Effector CD8-positive, alpha-beta T cell (primary cell): ENCODE measurements around the gene ZNF362.

Source experiments
- DNase-seq: peaks from one replicate; lab custom pipeline; 2025; lab: John Stamatoyannopoulos, UW

The ZNF362 gene

DNA sequence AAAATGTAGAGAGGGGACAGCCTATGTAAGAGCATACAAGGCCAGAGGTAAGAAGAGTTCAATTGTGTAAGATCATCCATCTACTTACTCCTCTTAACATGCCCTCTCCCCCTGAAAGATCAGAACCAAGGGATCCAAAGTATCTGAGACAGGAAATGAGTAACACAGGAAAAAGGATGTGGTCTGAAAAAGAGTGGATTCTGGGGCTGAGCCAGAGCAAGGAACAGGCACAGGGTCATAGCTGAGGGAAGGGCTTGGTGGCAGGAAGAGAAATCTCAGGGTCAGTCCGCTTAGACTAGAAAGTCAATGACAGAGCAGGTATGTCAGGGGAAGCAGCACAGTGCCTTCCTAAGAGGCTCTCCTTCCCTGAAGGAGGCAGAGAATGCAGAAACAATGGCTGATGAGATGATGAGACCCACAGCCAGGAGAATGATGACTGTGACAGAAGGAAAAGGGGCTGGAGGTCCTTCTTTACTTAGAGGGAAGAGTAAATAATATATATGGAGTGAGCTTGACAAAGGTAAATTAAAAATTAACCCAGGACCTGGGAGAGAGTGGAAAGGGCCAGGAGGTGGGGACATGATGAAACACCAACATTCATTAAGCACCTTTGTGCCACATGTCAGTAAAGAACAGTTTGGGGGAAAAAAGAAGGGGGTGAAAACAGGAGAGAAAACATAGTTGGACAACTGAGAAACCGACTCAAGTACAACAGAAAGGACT, 90.8 kb downstream of the ZNF362 start:
- DNase-seq: no peak

DNA sequence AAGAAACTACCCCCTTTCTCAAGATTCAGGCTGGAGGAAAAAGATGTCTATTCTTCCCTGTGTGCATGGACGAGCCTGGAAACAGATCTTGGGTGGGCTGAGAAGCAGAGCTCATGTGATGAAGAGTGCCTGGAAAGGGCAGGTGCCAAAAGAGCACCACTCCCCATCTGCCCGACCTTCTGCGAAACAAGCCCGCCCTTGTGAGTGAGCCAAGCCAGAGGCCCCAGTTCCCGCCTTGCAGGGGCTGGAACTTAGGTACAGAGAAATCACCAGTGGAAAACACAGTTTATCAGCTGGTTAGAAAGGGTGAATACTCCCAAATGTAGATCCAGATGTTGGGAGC, 91.3 kb downstream of the ZNF362 start:
- no peak for DNase-seq

DNA sequence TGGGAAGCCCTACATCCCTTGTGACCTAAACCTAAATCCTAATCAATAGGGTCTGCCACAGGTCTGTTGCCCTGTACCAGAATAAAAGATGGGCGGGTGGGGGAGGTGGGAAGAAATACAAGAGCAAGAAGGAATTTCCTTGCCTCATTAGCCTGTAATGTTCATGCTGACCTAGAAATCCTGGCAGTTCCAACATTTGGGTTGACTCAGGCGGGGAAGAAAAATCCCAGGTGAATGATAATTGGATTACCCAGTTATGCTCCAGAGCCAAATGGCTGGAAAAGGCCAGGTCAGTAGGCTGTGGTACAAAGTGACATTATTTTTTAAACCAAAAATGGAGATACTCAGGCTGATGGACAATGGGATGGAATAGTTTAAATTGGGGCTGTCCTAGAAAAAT, 91.9 kb downstream of the ZNF362 start:
- DNase-seq: no peak

DNA sequence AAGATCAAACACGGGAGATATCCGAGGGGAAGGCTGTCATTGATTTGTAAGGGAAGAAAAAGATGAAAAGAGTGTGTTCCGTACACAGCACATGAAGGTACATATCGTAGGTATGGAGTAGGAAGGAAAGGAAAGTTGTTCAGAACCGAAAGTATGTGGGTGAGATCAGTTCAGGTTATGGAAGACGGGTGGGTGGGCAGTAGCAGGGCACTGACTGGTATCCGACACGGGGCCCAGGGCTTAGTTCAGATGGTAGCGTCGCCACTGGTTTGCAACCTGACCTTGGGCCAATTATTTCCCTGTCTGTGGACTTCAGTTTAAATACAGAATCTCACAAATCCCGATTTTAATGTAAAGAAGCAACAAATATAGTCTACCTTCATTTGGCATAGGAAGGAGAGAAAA, 92.4 kb downstream of the ZNF362 start:
- DNase-seq: no peak

DNA sequence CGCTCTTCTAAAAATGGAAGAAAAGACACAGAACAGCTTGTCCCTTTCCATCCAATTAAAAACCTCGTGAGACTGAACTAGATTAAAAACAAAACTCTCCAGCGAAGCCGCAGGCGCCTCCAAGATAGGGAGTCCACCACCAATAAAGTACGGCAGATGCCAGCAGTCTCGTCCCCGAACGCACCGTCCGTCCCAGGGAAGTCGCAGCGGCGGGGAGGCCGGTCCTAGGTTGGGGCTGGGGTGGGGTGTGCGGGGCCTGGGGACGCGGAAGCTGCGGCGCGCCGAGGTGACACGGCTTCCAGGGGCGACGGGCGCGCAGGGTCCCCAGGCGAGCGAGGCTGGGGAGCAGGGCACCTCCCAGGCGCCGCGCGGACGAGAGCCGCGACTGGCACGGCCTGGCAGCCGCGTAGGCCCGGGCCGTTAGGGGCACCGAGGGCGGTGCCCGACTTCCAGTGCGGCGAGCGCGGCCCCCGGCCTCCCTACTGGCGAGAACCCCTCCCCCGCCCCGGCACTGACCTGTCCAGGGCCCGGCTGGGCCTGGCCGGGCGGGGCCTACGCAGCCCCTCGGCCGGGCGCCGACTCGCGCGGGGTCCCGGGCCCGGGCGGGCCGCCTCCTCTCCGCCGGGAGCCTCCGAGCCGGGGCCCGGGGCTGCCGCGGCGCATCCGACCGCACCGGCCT, 92.9 kb downstream of the ZNF362 start:
- peak; percentile 11 for DNase-seq

DNA sequence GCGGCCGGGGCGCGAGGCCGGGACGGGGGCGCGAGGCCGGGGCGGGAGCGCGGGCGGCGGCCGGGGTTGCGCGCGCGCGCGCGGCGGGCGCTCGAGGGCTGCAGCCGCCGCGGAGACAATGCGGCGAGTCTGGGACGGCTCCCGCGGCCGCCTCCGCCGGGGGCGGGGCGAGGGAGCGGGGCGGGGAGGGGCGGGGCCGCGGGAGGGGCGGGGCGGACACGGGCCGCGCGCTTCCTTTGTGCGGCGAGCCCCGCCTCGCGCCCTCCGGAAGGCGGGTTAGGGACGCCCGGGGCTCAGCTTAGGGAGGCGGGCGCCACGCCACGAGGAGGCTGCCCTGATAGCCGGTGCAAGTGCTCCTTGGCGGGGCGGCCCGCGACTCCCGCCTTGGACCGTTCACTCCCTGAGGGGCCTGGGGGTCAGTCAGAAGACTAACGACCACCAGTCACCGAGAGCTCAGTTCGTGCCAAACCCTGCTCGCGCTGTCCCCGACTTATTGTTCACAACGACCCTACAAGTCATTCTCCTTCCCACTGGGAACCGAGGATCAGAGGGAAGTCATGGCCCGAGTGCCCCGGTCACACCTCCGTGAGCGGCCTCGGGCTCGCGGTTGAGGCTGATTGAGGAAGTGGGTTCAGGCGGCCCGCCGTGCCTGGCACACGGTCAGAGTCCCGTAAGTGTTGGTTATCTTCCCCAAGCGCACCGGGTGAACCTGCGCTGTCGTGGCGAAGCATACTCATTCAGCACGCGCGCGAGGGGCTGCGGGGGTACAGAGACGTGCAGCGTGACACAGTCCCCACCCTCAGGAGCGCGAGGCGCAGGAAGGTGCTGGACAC, 93.7 kb downstream of the ZNF362 start:
- DNase-seq: peak; percentile 67
